ENCODE results near the gene CNTNAP5.

- no peak for TF ChIP-seq EZH2 (optimal IDR thresholded peaks at IDR 0.05; ENCODE audit: low read depth, low read length)
- TF ChIP-seq CTCF (IDR thresholded peaks at IDR 0.05; ENCODE audit: low read length) = no peak
Observed at GRCh38 chr2:124193706-124194105, 168.6 kb downstream of the CNTNAP5 start.

Data from MM.1S (cell line).